ENCODE results near the gene HUS1.
A peak's percentile ranks its signal among the peaks of the same experiment; 100 is the strongest.
"Not testable (repeated sequence)": the region's sequence is repeated elsewhere in the genome, so short reads cannot be mapped to it uniquely, and the experiment has no call there.

HUS1 gene

DNA sequence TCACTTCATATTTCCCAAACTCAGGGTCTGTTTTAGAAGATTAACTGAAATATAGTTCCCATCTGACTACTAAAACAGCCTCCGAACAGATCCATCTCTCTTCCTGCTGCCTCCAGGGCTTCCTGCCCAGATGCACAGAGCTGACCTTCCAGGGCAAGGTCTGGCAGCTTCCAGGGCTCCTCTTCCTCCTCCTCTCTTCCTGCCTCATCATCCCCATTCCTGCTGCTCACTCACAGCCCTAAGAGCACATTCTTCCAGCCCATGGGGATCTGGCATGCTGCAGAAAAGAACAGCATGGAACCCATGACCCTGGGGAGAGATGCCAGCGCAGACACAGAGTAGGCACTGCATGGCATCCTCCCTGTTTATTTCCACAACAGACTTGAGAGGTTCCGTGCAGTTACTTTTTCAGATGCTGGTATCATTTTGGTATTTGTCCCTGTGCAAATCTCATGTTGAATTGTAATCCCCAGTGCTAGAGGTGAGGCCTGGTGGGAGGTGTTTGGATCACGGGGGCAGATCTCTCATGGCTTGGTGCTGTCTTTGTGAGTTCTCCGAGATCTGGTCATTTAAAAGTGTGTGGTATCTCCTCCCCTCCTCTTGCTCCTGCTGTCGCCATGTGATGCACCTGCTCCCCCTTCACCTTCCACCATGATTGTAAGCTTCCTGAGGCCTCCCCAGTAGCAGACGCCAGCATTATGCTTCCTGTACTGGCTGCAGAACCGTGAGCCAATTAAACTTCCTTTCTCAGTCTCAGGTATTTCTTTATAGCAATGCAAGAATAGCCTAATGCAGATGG is 35.5 kb downstream of the HUS1 start:
- DNase-seq = no peak

- not testable (repeated sequence) for DNase-seq
Measured at GRCh38 chr7:47942651-47943050, 36.8 kb downstream of the HUS1 start.

DNA sequence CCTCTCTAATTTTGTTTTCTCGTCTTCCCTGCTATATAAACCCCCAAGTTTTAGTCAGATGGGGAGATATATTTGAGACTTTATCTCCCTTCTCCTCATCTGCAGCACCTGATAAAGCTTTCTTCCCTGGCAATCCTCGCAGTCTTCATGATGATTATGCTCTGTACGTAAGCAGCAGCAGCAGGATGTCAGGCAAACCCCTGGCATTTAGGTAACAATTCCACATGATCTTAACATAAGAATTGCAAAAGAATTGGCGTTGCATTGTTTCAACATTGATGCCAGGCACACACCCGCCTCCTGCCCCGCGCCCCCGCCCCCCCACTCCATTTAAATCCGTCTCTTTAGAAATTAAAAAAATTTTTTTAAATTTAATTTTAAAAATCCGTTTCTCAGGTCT is 37.3 kb downstream of the HUS1 start:
- DNase-seq = no peak

DNA sequence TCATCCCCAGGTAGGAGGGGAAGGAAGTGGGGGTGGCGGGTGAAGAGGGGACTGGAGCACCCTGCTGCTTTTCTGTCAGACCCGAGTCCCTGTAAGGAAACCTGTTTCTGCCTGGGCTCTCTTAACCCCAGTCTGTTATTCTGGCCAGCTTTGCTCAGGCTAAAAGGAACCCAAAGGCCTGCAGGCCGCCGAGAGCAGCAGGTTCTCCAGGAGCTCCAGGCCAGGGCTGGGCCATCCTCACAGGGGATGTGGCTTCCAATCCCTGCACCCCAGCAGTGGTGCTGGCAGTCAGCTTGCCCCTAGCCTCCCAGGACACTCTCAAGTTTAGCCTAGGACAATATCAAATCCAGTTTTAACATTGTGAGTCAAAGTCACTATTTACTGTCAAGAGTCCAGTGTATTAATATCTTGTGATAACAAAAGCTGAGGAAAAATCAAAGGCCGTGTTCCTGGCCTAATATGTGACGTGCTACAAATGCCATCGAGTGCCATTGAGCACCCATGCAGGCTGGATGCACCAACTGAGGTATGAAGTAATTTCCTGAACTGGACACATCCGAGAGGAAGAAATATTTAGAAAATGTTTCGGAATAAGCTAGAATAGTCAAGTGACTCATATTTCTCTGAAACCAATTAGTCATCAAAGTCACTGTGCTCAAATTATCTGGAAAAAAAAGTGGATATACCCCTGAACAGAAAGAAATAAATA is 38.1 kb downstream of the HUS1 start:
- DNase-seq = no peak

DNA sequence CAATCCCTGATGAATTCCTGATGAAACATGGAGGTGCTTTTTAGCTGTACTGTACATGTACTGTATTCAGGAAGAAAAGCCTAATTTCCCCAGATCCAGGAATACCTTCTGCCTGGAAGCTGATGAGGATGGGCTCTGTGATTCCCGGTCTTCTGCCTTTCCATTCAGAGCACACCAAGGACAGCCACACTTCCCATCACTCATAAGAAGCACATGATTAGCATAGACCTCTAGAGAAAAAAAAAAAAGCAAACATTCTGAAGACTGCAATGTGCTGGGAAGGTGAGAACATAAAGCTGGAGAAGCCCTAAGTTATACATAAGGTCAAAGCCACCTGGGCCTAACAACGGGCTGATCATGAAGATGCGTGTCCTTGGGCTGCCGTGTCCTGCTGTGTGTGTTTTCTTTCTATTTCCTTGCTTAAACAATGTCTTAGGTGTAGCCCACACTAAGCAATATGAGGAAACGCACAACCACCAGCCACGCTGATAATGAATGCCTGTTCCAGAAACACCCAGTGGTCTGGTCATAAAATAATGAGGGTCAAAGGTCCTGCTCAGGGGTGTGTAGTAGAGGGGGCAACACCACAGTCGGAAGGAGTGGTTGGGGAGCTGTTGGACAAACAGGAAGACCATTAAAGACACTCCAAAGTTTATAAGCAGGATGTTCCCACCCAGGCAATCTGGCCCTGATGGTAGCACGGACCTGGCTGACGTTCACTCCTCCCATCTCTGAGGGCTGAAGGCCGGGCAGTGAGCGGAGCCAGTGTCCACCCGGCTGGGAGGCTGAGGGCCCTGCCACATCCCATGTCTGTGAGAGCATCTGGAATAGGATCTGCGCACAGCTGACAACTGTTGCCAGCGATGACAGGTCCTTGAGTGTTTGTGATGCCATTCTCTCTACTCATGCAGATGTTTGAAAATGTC is 39.1 kb downstream of the HUS1 start:
- DNase-seq = no peak

- DNase-seq = no peak
Measured at GRCh38 chr7:47939425-47940036, 39.9 kb downstream of the HUS1 start.

DNA sequence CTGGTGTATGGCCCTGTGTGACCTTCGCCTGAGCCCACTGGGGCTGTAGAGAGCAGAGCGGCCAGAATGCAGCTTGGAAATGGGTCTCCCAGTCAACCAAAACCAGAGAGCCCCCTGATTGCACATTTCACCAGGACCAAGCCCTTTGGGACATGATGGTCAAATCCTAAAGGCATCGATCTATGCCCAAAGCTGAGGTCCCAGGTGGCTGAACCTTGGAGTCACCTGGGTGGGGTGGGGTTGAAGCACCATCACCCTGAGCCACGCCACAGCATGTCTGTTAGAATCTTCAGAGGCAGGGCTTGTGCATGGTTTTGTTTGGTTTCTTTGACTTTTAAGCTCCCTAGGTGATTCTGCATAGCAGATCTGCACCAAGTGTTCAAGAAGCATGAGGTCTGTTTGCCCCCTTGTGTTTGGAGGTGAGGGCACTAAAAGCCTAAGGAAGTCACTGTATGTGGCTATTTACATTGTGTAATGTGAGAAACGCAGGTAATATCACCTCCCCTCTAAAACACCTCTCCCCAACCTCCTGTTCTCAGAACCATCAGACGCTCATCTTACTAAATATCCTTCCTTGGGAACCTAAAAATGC is 40.7 kb downstream of the HUS1 start:
- no peak for DNase-seq

- DNase-seq = no peak
Measured at GRCh38 chr7:47937711-47938573, 41.5 kb downstream of the HUS1 start.

DNA sequence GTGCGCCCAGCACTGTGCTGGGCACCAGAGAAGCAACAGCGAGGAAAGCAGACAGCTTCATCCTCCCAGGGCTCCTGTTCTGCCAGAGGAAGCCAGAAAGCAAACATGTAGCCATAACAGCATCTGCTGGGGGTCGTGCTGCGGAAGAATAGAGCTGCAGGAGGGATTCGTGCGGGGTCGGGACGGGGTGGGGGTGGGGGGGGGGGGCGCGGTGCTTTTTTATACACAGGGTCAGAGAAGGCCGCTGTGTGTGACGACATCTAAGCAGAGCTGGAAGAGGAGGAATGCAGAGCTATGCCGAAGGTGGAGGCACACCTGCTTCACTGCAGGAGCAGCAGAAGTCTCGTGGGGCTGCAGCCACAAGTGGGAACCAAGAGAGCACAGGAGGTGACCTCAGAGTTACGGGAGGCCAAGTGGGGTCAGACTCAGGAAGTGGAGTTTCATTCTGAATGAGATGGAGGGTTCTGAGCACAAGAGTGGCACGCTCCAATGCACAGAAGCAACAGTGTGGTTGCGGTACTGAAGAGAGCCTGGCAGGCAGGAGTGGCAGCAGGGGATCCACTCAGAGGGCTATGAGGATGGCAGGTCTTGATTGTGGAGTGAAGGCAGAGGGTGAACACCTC is 42.2 kb downstream of the HUS1 start:
- peak; percentile 26 for DNase-seq

- no peak for DNase-seq
Measured at GRCh38 chr7:47936323-47936722, 43.1 kb downstream of the HUS1 start.

- no peak for DNase-seq
Measured at GRCh38 chr7:47935336-47935735, 44.1 kb downstream of the HUS1 start.

DNA sequence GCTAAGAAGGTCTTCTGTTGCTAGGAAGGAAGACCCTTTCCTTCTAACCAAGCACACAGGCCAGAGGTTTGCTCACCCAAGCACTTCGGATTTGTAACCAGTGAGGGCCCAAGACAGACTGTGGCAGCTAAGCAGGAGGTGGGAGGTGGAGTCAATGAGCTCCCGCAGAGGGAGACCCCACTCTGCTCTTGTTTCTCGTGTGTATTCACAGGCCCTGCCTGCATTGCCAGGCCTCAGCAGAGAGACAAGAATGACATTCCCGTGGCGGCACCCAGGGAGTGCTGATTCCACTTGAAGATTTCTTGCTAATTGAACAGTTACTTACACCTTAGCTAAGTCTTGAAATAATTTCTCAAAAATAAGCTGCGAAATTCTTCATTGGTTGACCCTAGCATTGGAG is 44.6 kb downstream of the HUS1 start:
- peak; percentile 35 for DNase-seq

- no peak for DNase-seq
Measured at GRCh38 chr7:47933215-47933614, 46.2 kb downstream of the HUS1 start.

GRCh38 chr7:47932466-47933037 is 46.9 kb downstream of the HUS1 start:
- DNase-seq = no peak

- DNase-seq = no peak
Measured at GRCh38 chr7:47932016-47932415, 47.4 kb downstream of the HUS1 start.

DNA sequence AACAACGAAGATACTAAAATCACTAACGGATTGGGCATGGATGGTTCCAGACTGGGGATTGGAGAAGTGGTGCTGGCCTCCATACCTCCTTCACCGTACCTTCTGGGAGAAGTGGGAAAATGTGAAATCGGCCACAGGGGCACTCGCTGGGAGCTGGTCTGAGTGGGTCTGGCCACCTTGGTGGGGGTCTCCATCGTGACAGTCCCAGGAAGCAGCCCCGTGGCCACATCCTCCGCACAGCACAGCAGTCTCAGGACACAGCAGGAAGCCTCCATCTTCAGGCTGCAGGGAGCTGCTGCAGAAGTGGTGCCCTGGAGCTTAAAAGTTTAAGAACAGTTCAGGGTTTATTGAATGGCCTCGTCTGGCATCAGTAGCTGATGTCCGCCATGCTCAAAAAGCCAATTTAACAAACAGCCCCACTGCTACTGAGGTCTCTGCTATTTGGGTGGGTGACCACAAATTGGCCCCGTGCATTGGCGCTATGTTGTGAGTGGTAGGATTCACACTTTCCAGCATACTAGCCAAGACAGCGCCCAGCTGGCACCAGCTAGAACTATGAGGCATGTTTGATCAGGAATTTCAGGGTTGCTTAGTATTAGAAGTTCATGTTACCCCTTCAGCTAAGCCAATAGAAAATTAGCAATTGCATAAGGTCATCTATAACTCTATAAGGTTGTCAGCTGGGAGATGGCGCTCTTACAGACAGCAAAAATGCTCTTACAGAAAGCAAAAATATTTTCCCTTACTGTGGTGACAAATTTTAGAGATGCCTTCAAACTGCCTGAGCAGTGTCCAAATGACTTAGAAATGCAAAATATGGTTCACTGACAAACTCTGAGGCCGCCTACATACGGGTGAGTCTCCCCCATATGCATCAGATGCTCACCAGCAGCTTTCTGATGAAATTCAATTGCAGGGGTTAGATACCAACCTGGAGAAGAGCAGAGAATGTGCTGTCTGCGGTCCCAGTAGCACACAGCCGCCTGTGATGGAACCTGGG is 48.1 kb downstream of the HUS1 start:
- no peak for DNase-seq

GRCh38 chr7:47924266-47924665 is 55.1 kb downstream of the HUS1 start:
- no peak for DNase-seq

DNA sequence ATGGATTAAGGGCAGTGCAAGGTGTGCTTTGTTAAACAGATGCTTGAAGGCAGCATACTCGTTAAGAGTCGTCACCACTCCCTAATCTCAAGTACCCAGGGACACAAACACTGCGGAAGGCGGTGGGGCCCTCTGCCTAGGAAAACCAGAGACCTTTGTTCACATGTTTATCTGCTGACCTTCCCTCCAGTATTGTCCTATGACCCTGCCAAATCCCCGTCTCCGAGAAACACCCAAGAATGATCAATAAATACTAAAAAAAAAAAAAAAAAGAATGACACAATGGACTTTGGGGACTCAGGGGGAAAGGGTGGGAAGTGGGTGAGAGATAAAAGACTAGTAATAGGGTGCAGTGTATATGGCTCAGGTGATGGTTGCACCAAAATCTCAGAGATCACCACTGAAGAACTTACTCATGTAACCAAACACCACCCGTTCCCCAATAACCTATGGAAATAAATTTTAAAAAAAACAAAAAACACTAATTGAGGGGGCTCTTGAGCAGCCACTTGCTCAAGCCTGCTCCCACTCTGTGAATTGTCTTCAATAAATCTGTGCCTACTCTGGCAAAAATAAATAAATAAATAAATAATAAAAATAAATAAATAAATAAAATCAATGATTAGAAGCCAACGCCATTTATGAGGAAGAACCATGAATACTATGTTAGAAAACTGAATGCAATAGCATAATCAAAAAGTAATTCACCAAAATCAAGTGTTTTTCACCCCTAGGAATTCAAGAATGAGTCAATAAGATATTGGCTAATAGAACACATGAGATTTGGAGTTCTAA is 56.1 kb downstream of the HUS1 start:
- not testable (repeated sequence) for DNase-seq

Measured in retina (tissue), 1 donor.